ENCODE data around the gene SDK1. TPM values are rescaled to one million over a fixed set of nuclear protein-coding genes. Genes with fewer than 3 reads are reported as not detected.

Gene SDK1
- total and polyA plus RNA-seq, 2 donors (not counting 3 experiments of a cell fraction or from before 2014, with no cell fraction given), result 1.6 to 3.9 TPM

GRCh38 chr7:3559278-3559677 lies 258.2 kb downstream of the SDK1 start:
- Histone ChIP-seq H3K4me2 (ENCODE audit: insufficient read depth, low read length) (peak overlapping the region; percentile 85), H4K20me1 (replicated peaks; ENCODE audit: control insufficient read depth, extremely low read depth, insufficient read depth, low read length) (no peaks in the 10 kb centered on the region), H3K79me2 (ENCODE audit: control insufficient read depth, insufficient read depth, low read length) (no peaks in the 10 kb centered on the region), H3K27ac (ENCODE audit: insufficient read depth, low read depth, low read length) (peak overlapping the region; percentile 62), H3K9me1 (replicated peaks; ENCODE audit: control insufficient read depth, extremely low read depth, insufficient read depth, low read length) (no peaks in the 10 kb centered on the region), H3K9me3 (replicated peaks; ENCODE audit: control insufficient read depth, insufficient read depth, low read length) (no peaks in the 10 kb centered on the region), H3K9ac (replicated peaks; ENCODE audit: extremely low read depth, insufficient read depth, low read length) (peak overlapping the region; percentile 20), H3K27me3 (ENCODE audit: control insufficient read depth in 2 of 2, insufficient read depth in 2 of 2, low read length in 2 of 2) (no peaks in the 10 kb centered on the region), H3K4me1 (ENCODE audit: control insufficient read depth, extremely low read depth, insufficient read depth, low read length) (peaks cover 20% of the 10 kb centered on the region), H3K36me3 (ENCODE audit: control insufficient read depth in 2 of 2, extremely low read depth in 1 of 2, insufficient read depth in 2 of 2, low read length in 2 of 2) (no peaks in the 10 kb centered on the region), H3K4me3 (replicated peaks in 1 of 3; ENCODE audit: insufficient read depth in 1 of 3, low read depth in 1 of 3, low read length in 3 of 3) (peak overlapping the region in 2 of 3 experiments; percentile 7 to 47), H2AFZ (ENCODE audit: low read depth, low read length) (peak overlapping the region; percentile 52)
- peak; percentile 77 for TF ChIP-seq FOS (IDR thresholded peaks at IDR 0.05; ENCODE audit: borderline replicate concordance, insufficient read depth, low read length)
- no peak for TF ChIP-seq POLR2A (IDR thresholded peaks at IDR 0.05; ENCODE audit: low read depth, low read length)
- TF ChIP-seq JUN (IDR thresholded peaks at IDR 0.05; ENCODE audit: borderline replicate concordance, insufficient read depth, insufficient read length, low read depth), result no peak
- no peak for TF ChIP-seq CTCF (IDR thresholded peaks at IDR 0.05; ENCODE audit: extremely low read depth in 1 of 2, insufficient read depth in 1 of 2, low read depth in 1 of 2, low read length in 2 of 2)
- peak; percentile 17 for TF ChIP-seq GATA2 (IDR thresholded peaks at IDR 0.05; ENCODE audit: insufficient read depth, insufficient read length, low read depth, low read length)
- TF ChIP-seq MAX (IDR thresholded peaks at IDR 0.05; ENCODE audit: insufficient read depth, insufficient read length), result no peak
- BruUV-seq (replicated peaks), result no TSS peak
- CTCF ChIA-PET, result interaction anchor here (0.7 to 1.0 kb wide), 3 partner anchors 77 to 128 kb away, joined by 3 read pairs; no protein-coding TSS in a partner anchor
- intact Hi-C loops (cut with micrococcal nuclease) (loop anchor here (2.0 to 5.0 kb wide), 2 partner anchors 66 to 122 kb away; no protein-coding TSS in a partner anchor), dilution Hi-C loops (cut with MboI; ENCODE audit: extremely low pct_ligation_motif_present, low sequenced_read_pairs) (no loop called here)
- POLR2A ChIA-PET, result interaction anchor here (0.7 kb wide), 1 partner anchor 29 kb away, joined by 3 read pairs; no protein-coding TSS in a partner anchor
- FAIRE-seq (peak; percentile 90), DNase-seq (ENCODE audit: low read depth, low spot score) (peak; percentile 88)

All from endothelial cell of umbilical vein (primary cell).